Esophagus squamous epithelium (tissue), 4 donors: ENCODE results near the gene MRM3.

Experiments
- POLR2A ChIP-seq, 4 donors: fragments of 450-650 bp; IDR thresholded peaks; one replicate each; pipeline ENCODE4 v1.6.1; 2017; ENCODE audit warnings: antibody characterized with exemption in 4 of 4, mild to moderate bottlenecking in 4 of 4, moderate library complexity in 3 of 4
- TF ChIP-seq, protein P1 (sequence below), 6 experiments: fragments of 450-650 bp in 4 of 6; fragments of 200-600 bp in 2 of 6; sonication (generic) in 2 of 6; IDR thresholded peaks; one replicate each; pipeline ENCODE4 v1.5.1; 2016 to 2019; ENCODE audit warnings: antibody characterized with exemption in 6 of 6, mild to moderate bottlenecking in 4 of 6, moderate library complexity in 4 of 6

DNA sequence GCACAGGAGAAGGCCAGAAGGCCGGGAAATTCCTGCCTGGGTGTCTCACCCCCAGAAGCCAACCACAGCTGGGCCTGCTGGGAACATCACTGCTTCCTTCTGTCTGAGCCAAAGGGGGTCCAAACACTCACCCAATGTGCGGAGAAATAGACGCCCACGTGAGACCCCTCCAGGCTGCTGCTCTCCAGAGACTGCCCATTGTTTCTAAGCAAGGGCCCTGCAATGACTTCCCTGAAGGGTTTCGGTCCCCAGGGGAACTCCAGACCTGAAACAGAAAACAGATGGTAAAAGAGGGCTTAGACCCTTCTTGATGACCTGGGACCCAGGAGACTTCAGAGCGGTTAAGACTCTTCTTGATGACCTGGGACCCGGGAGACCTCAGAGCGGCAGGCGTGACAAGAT, 41.3 kb downstream of the MRM3 start:
- no peak for TF ChIP-seq POLR2A (IDR thresholded peaks at IDR 0.05)
- TF ChIP-seq, protein P1, sequence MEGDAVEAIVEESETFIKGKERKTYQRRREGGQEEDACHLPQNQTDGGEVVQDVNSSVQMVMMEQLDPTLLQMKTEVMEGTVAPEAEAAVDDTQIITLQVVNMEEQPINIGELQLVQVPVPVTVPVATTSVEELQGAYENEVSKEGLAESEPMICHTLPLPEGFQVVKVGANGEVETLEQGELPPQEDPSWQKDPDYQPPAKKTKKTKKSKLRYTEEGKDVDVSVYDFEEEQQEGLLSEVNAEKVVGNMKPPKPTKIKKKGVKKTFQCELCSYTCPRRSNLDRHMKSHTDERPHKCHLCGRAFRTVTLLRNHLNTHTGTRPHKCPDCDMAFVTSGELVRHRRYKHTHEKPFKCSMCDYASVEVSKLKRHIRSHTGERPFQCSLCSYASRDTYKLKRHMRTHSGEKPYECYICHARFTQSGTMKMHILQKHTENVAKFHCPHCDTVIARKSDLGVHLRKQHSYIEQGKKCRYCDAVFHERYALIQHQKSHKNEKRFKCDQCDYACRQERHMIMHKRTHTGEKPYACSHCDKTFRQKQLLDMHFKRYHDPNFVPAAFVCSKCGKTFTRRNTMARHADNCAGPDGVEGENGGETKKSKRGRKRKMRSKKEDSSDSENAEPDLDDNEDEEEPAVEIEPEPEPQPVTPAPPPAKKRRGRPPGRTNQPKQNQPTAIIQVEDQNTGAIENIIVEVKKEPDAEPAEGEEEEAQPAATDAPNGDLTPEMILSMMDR (IDR thresholded peaks at IDR 0.05): no peak
